ENCODE measurements around the gene SNRNP40. TPM values are rescaled to one million over a fixed set of nuclear protein-coding genes. Genes with fewer than 3 reads are reported as not detected.

Gene SNRNP40
- total and polyA plus RNA-seq, 7 experiments from 2014 or later, result 53.5 to 104 (median 64.4) TPM

DNA sequence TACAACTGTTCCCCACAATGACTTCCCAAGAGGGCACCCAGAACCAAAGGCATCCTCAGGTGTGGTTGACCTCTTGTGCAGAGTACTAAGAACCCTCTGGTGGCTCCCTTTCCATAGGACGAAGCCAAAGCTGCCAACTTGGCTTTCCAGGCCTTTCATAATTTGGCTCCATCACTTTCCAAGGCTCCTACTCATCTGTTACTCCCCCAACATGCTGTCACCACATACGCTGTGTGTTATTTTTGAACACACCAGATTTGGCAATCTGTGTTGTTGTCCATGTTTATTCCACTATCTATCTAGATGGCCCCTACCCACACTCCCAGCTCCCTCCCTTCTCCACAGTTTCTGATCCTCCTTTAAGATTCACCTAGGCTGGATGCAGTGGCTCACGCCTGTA, 46.7 kb downstream of the SNRNP40 start:
- H3K27me3 ChIP-seq (ENCODE audit: control insufficient read depth in 2 of 2, insufficient read depth in 2 of 2, low read length in 2 of 2), result no peaks in the 10 kb centered on the region
- Mint-ChIP-seq H3K9me3 (no peaks in the 10 kb centered on the region), H3K27me3 (no peaks in the 10 kb centered on the region), H3K27ac (no peak overlapping the region), H3K4me1 (no peaks in the 10 kb centered on the region), H3K36me3 (peaks cover 0 to 3% (median 0%) of the 10 kb centered on the region in 5 donors), H3K4me3 (no peak overlapping the region)
- CTCF ChIA-PET, result no interaction called here
- H3K9me3 ChIP-seq (ENCODE audit: control insufficient read depth in 2 of 3, low read length in 3 of 3), result no peaks in the 10 kb centered on the region
- intact Hi-C loops (cut with micrococcal nuclease), result no loop called here
- no peaks in the 10 kb centered on the region for H3K36me3 ChIP-seq (ENCODE audit: control insufficient read depth in 2 of 3, insufficient read depth in 3 of 3, low read length in 3 of 3)
- DNase-seq, result no peak
- no peak overlapping the region for H3K4me3 ChIP-seq (ENCODE audit: low read length)
- no peaks in the 10 kb centered on the region for H3K4me1 ChIP-seq (ENCODE audit: control insufficient read depth in 2 of 2, insufficient read depth in 2 of 2, low read length in 2 of 2)
- ATAC-seq, result no peak
- no peak overlapping the region for H3K27ac ChIP-seq (ENCODE audit: low read depth, low read length)
- POLR2A ChIA-PET, result no interaction called here

DNA sequence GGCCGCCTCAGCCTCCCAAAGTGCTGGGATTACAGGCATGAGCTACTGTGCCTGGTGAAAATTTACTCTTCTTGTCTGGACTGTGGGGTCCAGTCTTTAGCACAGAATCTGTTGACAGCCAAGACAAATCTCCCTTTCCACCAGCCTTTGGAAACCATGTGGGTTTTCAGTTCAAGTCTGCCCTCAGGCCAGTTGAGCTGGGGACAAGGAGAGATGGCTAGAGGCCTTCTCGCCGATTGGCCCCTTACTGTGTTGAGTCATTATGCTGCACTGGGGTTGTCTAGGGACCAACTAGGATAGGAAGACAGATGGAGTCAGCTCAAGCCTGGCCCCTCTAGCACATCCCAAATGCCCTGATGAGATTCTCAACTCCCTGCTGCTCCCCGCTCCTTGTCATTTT, 48.3 kb downstream of the SNRNP40 start:
- no peak overlapping the region for H3K27ac Mint-ChIP-seq

DNA sequence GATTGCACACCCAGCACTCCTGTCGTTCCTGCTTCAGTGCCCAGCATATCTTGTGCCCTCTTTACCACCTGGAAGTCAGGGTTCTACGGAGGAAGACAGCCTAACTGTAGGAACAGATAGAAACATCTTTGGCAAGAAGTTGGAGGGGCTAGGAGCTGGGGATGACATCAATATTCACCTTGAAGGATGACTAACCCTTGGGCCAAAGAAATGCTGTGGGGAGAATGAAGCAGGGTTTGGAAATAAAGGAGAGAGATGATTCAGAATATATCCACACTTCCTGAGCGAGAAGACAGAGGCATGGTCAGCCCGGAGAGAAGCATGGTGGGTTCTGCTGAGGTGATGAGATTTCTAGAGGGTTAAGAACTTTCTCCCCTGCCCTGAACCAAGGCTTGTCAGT, 52.3 kb downstream of the SNRNP40 start:
- Mint-ChIP-seq H3K4me1 (peaks cover 8 to 10% (median 10%) of the 10 kb centered on the region in 7 donors), H3K27me3 (peaks cover 11 to 23% (median 12%) of the 10 kb centered on the region in 5 donors), H3K36me3 (peaks cover 0 to 4% (median 0%) of the 10 kb centered on the region in 5 donors), H3K4me3 (no peak overlapping the region), H3K27ac (no peak overlapping the region), H3K9me3 (peaks cover 0 to 2% (median 0%) of the 10 kb centered on the region in 11 donors)
- ChIA-PET POLR2A (no interaction called here), CTCF (no interaction called here)
- no peak overlapping the region for H3K4me3 ChIP-seq (ENCODE audit: low read length)
- intact Hi-C loops (cut with micrococcal nuclease), result no loop called here
- H3K27me3 ChIP-seq (ENCODE audit: control insufficient read depth in 2 of 2, insufficient read depth in 2 of 2, low read length in 2 of 2), result no peaks in the 10 kb centered on the region
- no peak for ATAC-seq
- DNase-seq, result no peak
- H3K9me3 ChIP-seq (ENCODE audit: control insufficient read depth in 2 of 3, low read length in 3 of 3), result no peaks in the 10 kb centered on the region
- no peak overlapping the region for H3K27ac ChIP-seq (ENCODE audit: low read depth, low read length)
- H3K4me1 ChIP-seq (ENCODE audit: control insufficient read depth in 2 of 2, insufficient read depth in 2 of 2, low read length in 2 of 2), result no peaks in the 10 kb centered on the region
- no peaks in the 10 kb centered on the region for H3K36me3 ChIP-seq (ENCODE audit: control insufficient read depth in 2 of 3, insufficient read depth in 3 of 3, low read length in 3 of 3)

More for the DNA sequence above, 48.3 kb downstream of the SNRNP40 start:
- no peaks in the 10 kb centered on the region for H3K9me3 Mint-ChIP-seq
- peaks cover 0 to 3% (median 0%) of the 10 kb centered on the region in 5 donors for H3K36me3 Mint-ChIP-seq
- no peak overlapping the region for H3K4me3 Mint-ChIP-seq
- H3K4me3 ChIP-seq (ENCODE audit: low read length), result no peak overlapping the region
- peaks cover 0 to 7% (median 0%) of the 10 kb centered on the region in 5 donors for H3K27me3 Mint-ChIP-seq
- POLR2A ChIA-PET, result no interaction called here
- no peaks in the 10 kb centered on the region for H3K36me3 ChIP-seq (ENCODE audit: control insufficient read depth in 2 of 3, insufficient read depth in 3 of 3, low read length in 3 of 3)
- no peaks in the 10 kb centered on the region for H3K4me1 Mint-ChIP-seq
- ATAC-seq (no peak), DNase-seq (no peak)
- intact Hi-C loops (cut with micrococcal nuclease), result no loop called here
- CTCF ChIA-PET, result no interaction called here
- no peaks in the 10 kb centered on the region for H3K27me3 ChIP-seq (ENCODE audit: control insufficient read depth in 2 of 2, insufficient read depth in 2 of 2, low read length in 2 of 2)
- no peaks in the 10 kb centered on the region for H3K9me3 ChIP-seq (ENCODE audit: control insufficient read depth in 2 of 3, low read length in 3 of 3)
- H3K4me1 ChIP-seq (ENCODE audit: control insufficient read depth in 2 of 2, insufficient read depth in 2 of 2, low read length in 2 of 2), result no peaks in the 10 kb centered on the region
- H3K27ac ChIP-seq (ENCODE audit: low read depth, low read length), result no peak overlapping the region

DNA sequence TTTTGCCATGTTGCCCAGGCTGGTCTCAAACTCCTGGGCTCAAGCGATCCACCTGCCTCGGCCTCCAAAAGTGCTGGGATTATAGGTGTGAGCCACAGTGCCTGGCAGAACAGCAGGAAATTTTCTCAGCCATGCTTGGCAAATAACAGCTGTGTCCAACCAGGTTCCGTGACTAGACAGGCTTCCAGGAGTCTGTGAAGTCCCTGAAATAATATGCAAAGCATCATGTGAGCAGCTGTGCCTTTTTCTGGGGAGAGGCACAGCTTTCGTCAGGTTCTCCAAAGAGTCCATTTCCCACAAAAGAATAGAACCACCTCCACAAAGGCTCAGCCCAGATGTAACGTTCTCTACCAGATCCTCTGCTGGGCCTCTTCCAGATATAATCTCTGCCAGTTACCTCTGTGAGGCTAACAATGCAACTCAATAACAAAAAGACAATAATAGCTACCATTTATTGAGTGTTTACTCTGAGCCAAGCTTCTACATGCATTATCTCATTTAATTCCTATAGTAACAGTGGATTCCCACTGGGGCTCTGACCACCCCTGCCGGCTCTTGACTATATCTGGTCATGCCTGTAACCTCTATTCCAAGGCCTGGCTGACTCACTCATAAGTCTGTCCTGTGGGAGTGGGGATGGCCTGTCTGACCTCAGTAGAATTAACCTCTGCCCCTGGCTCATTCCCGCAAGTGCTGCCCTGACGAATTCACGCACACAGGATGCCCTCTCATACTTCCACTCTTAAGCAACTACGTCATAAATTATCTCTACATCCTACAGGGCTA, 52.9 kb downstream of the SNRNP40 start:
- Histone ChIP-seq H3K27ac (ENCODE audit: low read depth, low read length) (no peak overlapping the region), H3K9me3 (ENCODE audit: control insufficient read depth in 2 of 3, low read length in 3 of 3) (no peaks in the 10 kb centered on the region), H3K27me3 (ENCODE audit: control insufficient read depth in 2 of 2, insufficient read depth in 2 of 2, low read length in 2 of 2) (no peaks in the 10 kb centered on the region), H3K36me3 (ENCODE audit: control insufficient read depth in 2 of 3, insufficient read depth in 3 of 3, low read length in 3 of 3) (no peaks in the 10 kb centered on the region), H3K4me3 (ENCODE audit: low read length) (no peak overlapping the region), H3K4me1 (ENCODE audit: control insufficient read depth in 2 of 2, insufficient read depth in 2 of 2, low read length in 2 of 2) (no peaks in the 10 kb centered on the region)
- peaks cover 0 to 4% (median 0%) of the 10 kb centered on the region in 5 donors for H3K36me3 Mint-ChIP-seq
- H3K4me3 Mint-ChIP-seq, result no peak overlapping the region
- ChIA-PET CTCF (no interaction called here), POLR2A (no interaction called here)
- peaks cover 0 to 2% (median 0%) of the 10 kb centered on the region in 11 donors for H3K9me3 Mint-ChIP-seq
- H3K4me1 Mint-ChIP-seq, result peaks cover 12 to 15% (median 14%) of the 10 kb centered on the region in 7 donors
- intact Hi-C loops (cut with micrococcal nuclease), result no loop called here
- DNase-seq (no peak), ATAC-seq (no peak)
- H3K27me3 Mint-ChIP-seq, result peaks cover 15 to 29% (median 16%) of the 10 kb centered on the region in 5 donors
- H3K27ac Mint-ChIP-seq, result no peak overlapping the region

- Mint-ChIP-seq H3K27ac (no peak overlapping the region), H3K4me1 (peaks cover 13 to 20% (median 16%) of the 10 kb centered on the region in 7 donors), H3K9me3 (peaks cover 0 to 2% (median 0%) of the 10 kb centered on the region in 11 donors), H3K27me3 (peaks cover 33 to 49% (median 37%) of the 10 kb centered on the region in 5 donors), H3K36me3 (peaks cover 0 to 4% (median 0%) of the 10 kb centered on the region in 5 donors), H3K4me3 (peak overlapping the region in 1 of 10 donors; percentile 12)
- H3K4me3 ChIP-seq (ENCODE audit: low read length), result no peak overlapping the region
- no peaks in the 10 kb centered on the region for H3K9me3 ChIP-seq (ENCODE audit: control insufficient read depth in 2 of 3, low read length in 3 of 3)
- intact Hi-C loops (cut with micrococcal nuclease), result no loop called here
- CTCF ChIA-PET, result no interaction called here
- H3K27ac ChIP-seq (ENCODE audit: low read depth, low read length), result no peak overlapping the region
- no peaks in the 10 kb centered on the region for H3K4me1 ChIP-seq (ENCODE audit: control insufficient read depth in 2 of 2, insufficient read depth in 2 of 2, low read length in 2 of 2)
- H3K36me3 ChIP-seq (ENCODE audit: control insufficient read depth in 2 of 3, insufficient read depth in 3 of 3, low read length in 3 of 3), result no peaks in the 10 kb centered on the region
- ATAC-seq (no peak), DNase-seq (no peak)
- no peaks in the 10 kb centered on the region for H3K27me3 ChIP-seq (ENCODE audit: control insufficient read depth in 2 of 2, insufficient read depth in 2 of 2, low read length in 2 of 2)
- POLR2A ChIA-PET, result no interaction called here
Measured at GRCh38 chr1:31241321-31241720, 55.3 kb downstream of the SNRNP40 start.

- intact Hi-C loops (cut with micrococcal nuclease), result no loop called here
- Histone ChIP-seq H3K4me1 (ENCODE audit: control insufficient read depth in 2 of 2, insufficient read depth in 2 of 2, low read length in 2 of 2) (no peaks in the 10 kb centered on the region), H3K27ac (ENCODE audit: low read depth, low read length) (no peak within 1 kb of the TSS), H3K27me3 (ENCODE audit: control insufficient read depth in 2 of 2, insufficient read depth in 2 of 2, low read length in 2 of 2) (no peaks in the 10 kb centered on the region), H3K4me3 (ENCODE audit: low read length) (no peak within 1 kb of the TSS), H3K36me3 (ENCODE audit: control insufficient read depth in 2 of 3, insufficient read depth in 3 of 3, low read length in 3 of 3) (no peaks in the 10 kb centered on the region), H3K9me3 (ENCODE audit: control insufficient read depth in 2 of 3, low read length in 3 of 3) (no peaks in the 10 kb centered on the region)
- CTCF ChIA-PET, result no interaction called here
- POLR2A ChIA-PET, result no interaction called here
- ATAC-seq, result no peak
- Mint-ChIP-seq H3K9me3 (peaks cover 0 to 2% (median 0%) of the 10 kb centered on the region in 11 donors), H3K4me3 (peak within 1 kb of the TSS in 9 of 10 donors; percentile 32 to 80 (median 68)), H3K36me3 (peaks cover 0 to 4% (median 0%) of the 10 kb centered on the region in 5 donors), H3K4me1 (peaks cover 13 to 20% (median 16%) of the 10 kb centered on the region in 7 donors), H3K27ac (no peak within 1 kb of the TSS), H3K27me3 (peaks cover 49 to 58% (median 52%) of the 10 kb centered on the region in 5 donors)
- no peak for DNase-seq
Measured at GRCh38 chr1:31239653-31240241, 56.8 kb downstream of the SNRNP40 start, which contains the start of gene NKAIN1. Gene NKAIN1 (minus strand): TSS chr1:31239887. CDS start chr1:31239547, 340 bp downstream.
